ENCODE data around the gene SF3B2. TPM values are rescaled to one million over a fixed set of nuclear protein-coding genes. Genes with fewer than 3 reads are reported as not detected.

SF3B2 gene
- total RNA-seq, 1 experiment from 2014 or later = 237 TPM

- Histone ChIP-seq H3K18ac (ENCODE audit: insufficient read length, low read depth, low read length) (no peak overlapping the region), H3K56ac (ENCODE audit: insufficient read length, low read depth, low read length) (no peak overlapping the region), H2BK12ac (ENCODE audit: insufficient read length, low read depth, low read length) (no peak overlapping the region), H3K27ac (ENCODE audit: insufficient read length, low read depth, low read length) (no peak overlapping the region), H3K4me2 (ENCODE audit: insufficient read depth, insufficient read length, low read length) (no peak overlapping the region), H2AK5ac (ENCODE audit: insufficient read length, low read length) (no peak overlapping the region), H3K9ac (ENCODE audit: extremely low read depth, insufficient read length, low read length) (no peak overlapping the region), H3K4me1 (ENCODE audit: insufficient read depth, low read length) (no peaks in the 10 kb centered on the region), H3K27me3 (ENCODE audit: insufficient read depth, low read length) (no peaks in the 10 kb centered on the region), H3K14ac (ENCODE audit: insufficient read depth, low read length) (no peak overlapping the region), H2BK120ac (ENCODE audit: low read depth, low read length, poor library complexity, severe bottlenecking) (no peak overlapping the region), H4K5ac (ENCODE audit: insufficient read length, low read depth, low read length) (no peak overlapping the region), H3K23me2 (ENCODE audit: insufficient read length, low read depth, low read length, poor library complexity, severe bottlenecking) (no peaks in the 10 kb centered on the region), H3K79me2 (ENCODE audit: insufficient read depth, low read length) (no peaks in the 10 kb centered on the region), H2BK20ac (ENCODE audit: low read depth, low read length, poor library complexity, severe bottlenecking) (no peak overlapping the region), H3T11ph (ENCODE audit: low read length) (no peak overlapping the region), H4K20me1 (ENCODE audit: control insufficient read depth, insufficient read depth, insufficient read length) (no peaks in the 10 kb centered on the region), H3K79me1 (ENCODE audit: insufficient read depth, low read depth, low read length, poor library complexity, severe bottlenecking) (no peaks in the 10 kb centered on the region), H2BK15ac (ENCODE audit: low read depth, low read length) (no peak overlapping the region), H2AFZ (ENCODE audit: low read length) (no peak overlapping the region), H2BK5ac (ENCODE audit: insufficient read length, low read length) (no peak overlapping the region), H3K9me3 (ENCODE audit: control insufficient read depth, low read depth, low read length) (no peaks in the 10 kb centered on the region), H3K23ac (ENCODE audit: insufficient read length, low read depth, low read length) (no peak overlapping the region), H4K91ac (ENCODE audit: insufficient read length, low read depth, low read length) (no peak overlapping the region), H3K4ac (ENCODE audit: low read depth, low read length) (no peak overlapping the region), H4K8ac (replicated peaks; ENCODE audit: insufficient read length, low read depth, low read length) (no peak overlapping the region)
- Mint-ChIP-seq H3K36me3 (ENCODE audit: insufficient read depth in 1 of 3, low read depth in 3 of 3) (no peaks in the 10 kb centered on the region), H3K4me3 (no peak overlapping the region), H3K9me3 (no peaks in the 10 kb centered on the region), H3K4me1 (no peaks in the 10 kb centered on the region; a peak in 1 of 4 replicates), H3K27me3 (ENCODE audit: low read depth) (no peaks in the 10 kb centered on the region), H3K27ac (no peak overlapping the region)
- no peak for TF ChIP-seq CTCF (conservative IDR thresholded peaks at IDR 0.05)
- DNase-seq = no peak
- WGBS (ENCODE audit: extremely low coverage, insufficient read length, low lambda C conversion rate) = no CpG with 5 or more reads among the region's 9 CpGs
These were observed 35.2 kb downstream of the SF3B2 start for GRCh38 chr11:66087148-66087908.
